Suppressor macrophage treated with lipopolysaccharide for 1 hour (primary cell): ENCODE measurements around the gene RIMS4.
A peak's percentile ranks its signal among the peaks of the same experiment; 100 is the strongest.
"Not testable (repeated sequence)": the region's sequence is repeated elsewhere in the genome, so short reads cannot be mapped to it uniquely, and the experiment has no call there.

Experiments
- DNase-seq, 3 donors: peaks; one replicate each; pipeline ENCODE4 v3.0.0-alpha.2; 2020 to 2022

RIMS4 gene

DNA sequence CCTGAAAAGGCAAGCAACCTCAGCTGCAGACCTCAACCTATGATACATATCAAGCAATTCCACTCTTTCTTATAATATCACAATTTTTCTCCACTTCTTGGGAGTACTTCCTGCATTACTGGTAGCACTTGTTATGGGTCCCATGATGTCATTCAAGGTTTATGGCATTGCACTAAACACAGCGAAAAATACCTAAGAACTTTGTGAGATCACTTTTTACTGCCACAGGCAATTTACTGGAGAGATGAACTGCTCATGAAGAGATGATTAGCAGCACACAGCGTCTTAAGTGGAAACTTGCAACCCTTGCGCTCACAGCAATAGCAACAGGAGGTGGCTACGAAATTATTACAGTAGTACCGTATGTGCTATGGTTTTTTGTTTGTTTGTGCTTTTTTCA, 19.3 kb upstream of the RIMS4 start:
- DNase-seq, result no peak

GRCh38 chr20:44828640-44829039, 18.3 kb upstream of the RIMS4 start:
- no peak for DNase-seq

GRCh38 chr20:44827401-44827800, 17.1 kb upstream of the RIMS4 start:
- no peak for DNase-seq

- DNase-seq, result not testable (repeated sequence)
Observed at GRCh38 chr20:44821576-44821975, 11.2 kb upstream of the RIMS4 start.

DNA sequence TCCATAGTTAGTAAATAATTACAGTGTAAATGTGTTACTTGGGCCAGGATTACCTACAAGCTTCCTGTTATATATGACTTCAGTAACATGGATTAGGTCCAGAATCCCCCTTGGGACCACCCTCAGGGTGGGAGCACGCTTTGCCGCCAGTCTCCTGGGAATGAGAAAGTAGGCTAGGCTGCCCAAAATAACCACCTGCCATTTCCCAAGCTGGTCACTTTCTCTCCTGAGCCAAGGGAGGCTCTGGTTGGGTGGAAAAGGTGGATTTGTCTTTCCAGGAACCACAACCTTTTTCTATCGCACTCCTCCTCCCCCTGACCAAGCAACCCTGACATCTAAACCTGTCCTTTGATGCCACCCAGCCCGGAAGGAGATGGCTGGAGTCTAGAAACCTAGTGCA, 9.6 kb upstream of the RIMS4 start:
- no peak for DNase-seq

GRCh38 chr20:44817143-44817910, 7.0 kb upstream of the RIMS4 start:
- DNase-seq, result no peak

GRCh38 chr20:44814937-44815336, 4.6 kb upstream of the RIMS4 start:
- DNase-seq, result no peak

DNA sequence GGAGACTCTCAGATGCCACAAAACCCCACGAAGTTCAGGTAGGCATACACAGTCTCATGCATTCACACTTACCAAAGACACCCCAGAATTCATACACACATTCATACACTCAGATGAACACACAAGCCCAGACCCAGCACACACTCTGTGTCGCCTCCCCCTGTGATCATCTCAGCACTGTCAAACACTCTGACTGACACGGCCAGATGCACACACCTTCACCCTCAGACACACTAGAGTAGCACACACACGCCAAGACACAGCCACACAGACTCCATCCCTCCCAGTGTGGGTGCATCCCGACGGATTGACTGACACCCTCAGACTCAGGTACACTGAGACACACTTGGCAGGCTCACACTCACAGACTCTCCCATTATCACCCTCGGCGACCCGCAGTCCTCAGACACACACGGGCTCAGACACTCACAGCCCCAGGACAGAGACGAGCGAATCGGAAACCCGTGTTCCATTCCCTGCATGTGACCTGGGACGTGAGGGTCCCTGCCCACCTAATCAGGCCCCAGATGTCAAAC, 872 bp upstream of the RIMS4 start:
- DNase-seq, result no peak

DNA sequence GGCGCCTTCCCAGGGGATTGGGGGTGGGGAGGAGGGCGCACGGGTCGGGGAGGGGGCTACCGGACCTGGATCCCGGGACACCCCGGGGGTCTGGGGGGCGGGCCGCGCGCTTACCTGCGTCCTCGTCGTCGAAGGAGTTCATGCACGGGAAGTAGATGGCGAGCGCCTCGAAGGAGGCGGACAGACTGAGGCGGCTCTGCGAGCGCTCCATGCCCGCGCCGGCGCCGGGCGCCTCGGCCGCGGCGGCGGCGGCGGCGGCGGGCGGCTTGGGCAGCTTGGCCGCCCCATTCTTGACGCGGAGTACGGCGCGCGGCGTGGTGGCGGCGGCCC, 320 bp downstream of the RIMS4 start:
- DNase-seq, result no peak

GRCh38 chr20:44809380-44810060, 826 bp downstream of the RIMS4 start:
- DNase-seq, result no peak

- DNase-seq, result no peak
Observed at GRCh38 chr20:44807684-44808056, 2.7 kb downstream of the RIMS4 start.

- no peak for DNase-seq
Observed at GRCh38 chr20:44807051-44807683, 3.2 kb downstream of the RIMS4 start.

- no peak for DNase-seq
Observed at GRCh38 chr20:44805979-44806620, 4.2 kb downstream of the RIMS4 start.

DNA sequence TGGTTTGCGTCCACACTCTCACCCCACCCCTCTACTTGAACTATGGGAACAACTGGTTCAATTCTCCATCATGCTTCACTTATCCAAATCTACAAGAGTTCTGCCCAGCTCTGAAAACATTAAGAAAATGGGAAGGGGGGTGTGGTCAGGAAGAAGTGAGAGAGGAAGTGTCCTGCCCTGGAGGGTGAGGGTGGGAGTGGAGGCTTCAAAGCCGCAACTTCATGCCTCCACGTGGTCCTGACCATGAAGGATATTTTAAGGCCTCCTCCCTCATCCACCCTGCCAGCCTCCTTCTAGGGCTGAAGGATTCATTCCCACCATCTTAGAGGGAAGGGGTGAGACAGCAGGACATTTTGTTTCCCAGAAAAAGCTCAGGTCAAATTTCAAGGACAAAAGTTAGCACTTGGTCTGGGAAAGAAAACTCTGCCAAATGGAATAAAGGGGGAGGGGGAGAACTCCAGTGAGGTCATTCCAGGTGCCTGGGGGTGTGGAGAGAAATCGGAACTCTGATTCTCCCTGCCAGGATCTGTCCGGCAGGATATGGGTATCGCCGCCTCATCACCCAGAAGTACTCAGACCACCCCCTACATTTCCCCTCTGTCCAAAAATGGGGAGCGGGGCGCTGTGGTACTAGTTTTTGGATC, 4.9 kb downstream of the RIMS4 start:
- DNase-seq, result peak in 2 of 3 donors; percentile 17 to 28

GRCh38 chr20:44803383-44803941, 6.9 kb downstream of the RIMS4 start:
- DNase-seq, result no peak

GRCh38 chr20:44802702-44803101, 7.6 kb downstream of the RIMS4 start:
- DNase-seq, result no peak

DNA sequence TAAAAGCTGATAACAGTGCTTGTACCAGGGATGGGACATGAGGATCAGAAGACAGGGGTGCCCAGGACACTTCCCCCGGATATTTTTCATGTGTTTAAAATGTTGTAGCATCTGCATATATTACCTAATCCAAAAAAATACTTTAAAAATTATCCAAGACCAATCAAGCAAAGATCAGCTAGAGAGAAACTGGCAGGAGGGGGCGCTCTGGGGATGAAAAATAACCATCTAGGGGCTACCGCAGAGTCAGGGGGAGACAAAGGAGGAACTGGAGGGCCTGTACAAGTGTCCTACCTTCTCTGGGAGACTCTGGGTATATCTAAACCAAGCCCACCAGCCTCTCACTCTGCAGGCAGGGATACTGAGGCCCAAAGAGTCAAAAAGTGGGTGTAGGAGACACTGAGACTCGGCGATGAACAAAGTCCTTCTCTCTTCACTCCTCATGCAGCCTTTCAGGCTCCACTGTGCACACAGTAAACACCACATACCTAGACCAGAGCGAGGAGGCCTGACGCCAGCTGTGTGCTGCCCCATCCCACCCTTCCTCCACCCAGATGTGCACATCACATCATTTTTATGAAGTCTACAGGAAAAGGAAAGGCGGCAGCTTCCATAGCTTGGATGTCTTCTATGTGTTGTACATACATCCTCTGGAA, 9.8 kb downstream of the RIMS4 start:
- peak in 1 of 3 donors; percentile 32 for DNase-seq

GRCh38 chr20:44799691-44800090, 10.7 kb downstream of the RIMS4 start:
- DNase-seq, result no peak

DNA sequence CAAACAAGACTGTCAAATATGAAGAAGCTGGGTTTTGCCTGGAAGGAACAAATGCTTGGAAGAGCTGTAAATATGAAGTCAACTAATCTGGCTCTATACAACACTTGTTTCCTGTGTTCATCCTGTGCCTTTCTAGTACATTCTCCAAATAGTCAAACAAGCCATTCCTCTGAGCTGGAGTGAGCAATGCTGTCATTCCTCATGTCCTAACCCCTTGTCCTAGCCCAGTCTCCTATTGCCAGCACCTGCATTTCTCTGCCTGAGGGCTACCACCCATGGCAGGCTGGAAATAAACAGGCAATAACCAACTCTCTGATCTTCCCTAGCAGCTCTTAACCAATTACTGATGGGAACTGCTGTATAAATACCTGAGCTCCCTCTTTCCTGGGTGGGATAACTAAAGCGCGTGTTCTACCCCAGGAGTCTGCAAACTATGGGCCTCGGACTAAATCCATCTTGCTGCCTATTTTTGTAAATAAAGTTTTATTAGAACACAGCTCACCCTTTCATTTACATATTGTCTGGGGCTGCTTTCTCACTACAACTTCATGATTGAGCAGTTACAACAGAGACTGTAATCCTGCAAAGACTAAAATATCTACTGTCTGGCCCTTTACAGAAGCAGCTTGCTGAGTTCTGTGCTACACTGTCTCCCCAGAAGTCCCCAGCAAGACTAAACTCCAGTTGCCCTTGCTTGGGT, 13.4 kb downstream of the RIMS4 start:
- DNase-seq, result no peak

DNA sequence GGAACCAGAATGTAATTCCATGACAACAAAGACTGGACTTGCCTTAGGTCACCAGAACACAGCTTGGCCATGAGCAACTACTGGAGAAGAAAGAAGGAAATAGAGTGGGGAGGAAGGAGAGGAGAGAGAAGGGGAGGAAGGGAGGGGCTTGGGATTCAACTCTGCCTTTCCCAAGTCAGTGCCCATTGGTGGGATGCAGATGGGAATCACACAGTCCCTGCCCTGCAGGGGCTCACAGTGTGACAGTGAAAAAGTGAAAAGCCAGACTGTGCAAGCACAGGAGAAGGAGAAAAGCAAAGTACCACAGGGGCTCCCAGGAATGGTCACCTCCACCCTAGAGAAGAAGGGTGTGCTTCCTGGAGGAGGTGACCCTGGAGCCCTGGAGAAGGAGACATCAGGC, 14.0 kb downstream of the RIMS4 start:
- no peak for DNase-seq

GRCh38 chr20:44795836-44796235, 14.5 kb downstream of the RIMS4 start:
- no peak for DNase-seq
